Stimulated activated CD4-positive, alpha-beta T cell treated with anti-CD3 and anti-CD28 coated beads, Interleukin-15, amount 100 ng/mL, for 1 hour (primary cell): ENCODE data around the gene TIMP2.
"Not testable (repeated sequence)": the region's sequence is repeated elsewhere in the genome, so short reads cannot be mapped to it uniquely, and the experiment has no call there.

ENCODE experiments used
- DNase-seq, 2 donors: peaks; one replicate each; pipeline ENCODE4 v3.0.0-alpha.2; 2020; ENCODE audit warnings: low read depth in 1 of 2, low spot score in 1 of 2

Gene TIMP2

DNA sequence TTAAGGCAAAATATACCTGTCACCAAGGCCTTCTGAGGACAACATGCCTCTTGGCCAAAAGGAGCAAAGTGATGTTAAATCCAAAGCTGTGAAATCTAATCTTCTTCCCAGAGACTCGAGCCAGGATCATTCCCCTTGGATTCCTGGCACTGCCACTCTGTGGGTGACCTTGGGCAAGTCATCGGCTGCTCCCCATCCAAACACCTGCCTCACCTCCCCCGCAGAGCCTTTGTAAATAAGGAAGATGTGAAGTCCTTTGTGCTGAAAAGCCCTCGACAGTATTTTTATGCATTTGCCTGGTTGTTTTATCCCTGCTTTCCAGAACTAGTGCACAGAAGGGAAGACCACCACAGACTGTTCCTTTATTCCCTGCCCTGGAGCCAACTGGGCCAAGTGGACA is 16.8 kb downstream of the TIMP2 start:
- DNase-seq = no peak

DNA sequence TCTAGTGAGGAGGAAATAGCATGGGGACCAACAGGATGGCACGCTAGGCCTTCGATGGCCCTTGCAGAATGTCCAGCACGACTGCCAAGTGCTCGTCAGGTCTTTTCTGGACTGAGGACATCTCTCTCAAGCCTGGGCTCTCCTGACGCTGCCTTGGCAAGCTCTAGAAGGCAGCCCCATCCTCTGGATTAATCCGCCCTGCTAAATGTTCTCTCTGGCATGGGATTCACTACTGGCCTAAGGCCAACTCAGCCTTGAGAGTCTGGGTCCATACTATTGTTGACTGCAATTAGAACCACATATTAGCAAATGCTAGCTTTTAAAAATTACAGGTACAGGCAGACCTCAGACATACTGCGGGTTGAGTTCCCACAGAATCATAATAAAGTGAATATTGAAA is 19.6 kb downstream of the TIMP2 start:
- DNase-seq = no peak

DNA sequence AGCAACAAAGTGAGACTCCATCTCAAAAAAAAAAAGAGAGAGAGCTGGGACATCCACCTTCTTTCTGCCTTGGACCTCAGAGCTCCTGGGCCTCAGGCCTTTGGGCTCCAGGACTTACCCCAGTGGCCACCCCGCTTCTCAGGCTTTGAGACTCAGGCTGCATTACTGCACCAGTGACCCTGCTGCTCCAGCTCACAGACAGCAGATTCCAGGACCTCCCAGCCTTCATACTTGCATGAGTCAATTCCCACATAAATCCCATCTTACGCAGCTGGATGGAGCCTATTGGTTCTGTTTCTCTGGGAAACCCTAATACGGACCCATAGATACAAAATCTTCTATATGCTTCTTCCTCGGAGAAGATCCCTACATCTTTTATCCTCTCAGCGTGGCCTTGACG is 20.1 kb downstream of the TIMP2 start:
- DNase-seq = no peak

DNA sequence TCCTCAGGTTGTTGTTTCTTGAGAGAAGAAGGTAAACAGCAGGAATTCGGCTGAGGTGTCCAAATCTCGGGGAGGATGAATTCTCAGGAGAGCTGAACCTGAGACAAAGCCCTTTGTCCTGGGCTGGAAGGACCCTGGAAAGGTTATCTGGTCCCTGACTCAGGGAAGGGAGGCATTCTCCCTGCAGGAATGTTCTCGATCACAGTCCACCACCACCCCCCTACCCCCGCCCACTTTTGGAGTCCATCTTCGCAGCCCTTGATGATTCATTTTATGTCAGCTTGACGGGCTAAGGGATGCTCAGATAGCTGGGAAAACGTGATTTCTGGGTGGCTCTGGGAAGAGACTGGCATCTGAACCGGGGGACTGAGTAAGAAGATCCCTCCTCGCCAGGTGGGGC is 20.8 kb downstream of the TIMP2 start:
- no peak for DNase-seq

DNA sequence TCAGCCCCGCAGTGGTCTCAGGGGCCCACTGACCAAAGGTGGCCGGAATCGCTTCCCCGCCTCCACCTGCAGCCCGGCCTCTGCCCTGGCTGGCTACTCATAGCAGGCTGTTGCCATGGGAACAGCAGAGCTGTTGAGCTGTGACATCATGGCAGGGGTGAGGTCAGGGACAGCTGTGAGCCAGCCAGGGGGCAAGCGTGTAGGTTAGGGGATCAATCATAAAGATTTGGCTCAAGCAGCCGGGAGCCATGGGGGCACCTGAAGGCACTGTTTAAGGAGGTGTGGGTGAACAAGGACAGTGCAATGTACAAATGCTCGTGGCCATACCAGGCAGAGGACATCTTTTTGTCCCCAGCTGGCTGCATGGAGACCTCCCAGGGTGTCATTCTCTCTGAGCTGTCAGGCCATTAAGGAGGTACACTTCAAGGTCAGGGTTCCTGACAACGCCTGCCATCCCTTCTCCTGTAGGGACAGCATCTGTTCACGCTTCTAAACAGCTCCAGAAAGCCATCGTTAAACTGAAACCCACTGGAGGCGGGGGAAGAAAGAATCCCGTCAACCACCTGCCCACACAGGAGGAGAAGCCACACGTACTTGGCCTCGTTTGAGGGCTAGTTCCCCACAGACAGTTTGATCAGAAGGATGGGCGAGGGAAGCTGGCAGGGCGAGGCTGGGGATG is 21.9 kb downstream of the TIMP2 start, which contains the start of gene CEP295NL:
TSS of gene CEP295NL (minus strand) at position 101 of the 679 bp plus-strand sequence. CDS start 1,373 bp downstream, outside the sequence.
- DNase-seq = no peak

DNA sequence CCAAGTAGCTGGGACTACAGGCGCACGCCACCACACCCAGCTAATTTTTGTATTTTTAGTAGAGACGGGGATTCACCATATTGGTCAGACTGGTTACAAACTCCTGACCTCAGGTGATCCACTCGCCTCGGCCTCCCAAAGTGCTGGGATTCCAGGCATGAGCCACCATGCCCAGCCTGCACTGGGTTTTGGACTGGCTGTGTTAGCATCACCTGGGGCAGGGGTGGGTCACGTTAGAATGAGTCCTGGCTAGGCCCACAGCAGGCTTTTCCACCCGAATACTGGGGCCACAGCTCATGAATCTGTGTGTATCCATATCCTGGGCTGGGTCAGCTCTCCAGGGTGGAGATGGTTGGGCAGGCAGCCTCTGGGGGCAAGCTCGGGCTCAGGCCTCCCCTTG is 23.0 kb downstream of the TIMP2 start:
- DNase-seq = not testable (repeated sequence)

DNA sequence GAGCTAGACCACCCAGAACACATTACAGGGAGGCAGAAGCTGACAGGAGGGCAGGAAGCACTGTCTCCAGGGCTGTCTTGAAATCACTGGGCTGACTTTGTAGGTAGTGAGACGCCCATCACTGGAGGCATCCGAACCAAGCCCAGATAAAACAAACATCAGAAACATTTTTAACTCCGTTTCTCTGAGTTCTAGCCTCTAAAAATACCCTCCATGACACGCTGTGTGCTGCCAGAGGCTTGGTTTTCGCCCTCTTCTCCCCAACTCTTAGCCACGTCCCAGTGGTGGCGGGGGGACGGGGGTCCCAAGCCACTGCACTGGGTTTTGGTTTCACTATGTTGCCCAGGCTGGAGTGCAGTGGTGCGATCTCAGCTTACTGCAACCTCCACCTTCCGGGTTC is 23.4 kb downstream of the TIMP2 start:
- no peak for DNase-seq

DNA sequence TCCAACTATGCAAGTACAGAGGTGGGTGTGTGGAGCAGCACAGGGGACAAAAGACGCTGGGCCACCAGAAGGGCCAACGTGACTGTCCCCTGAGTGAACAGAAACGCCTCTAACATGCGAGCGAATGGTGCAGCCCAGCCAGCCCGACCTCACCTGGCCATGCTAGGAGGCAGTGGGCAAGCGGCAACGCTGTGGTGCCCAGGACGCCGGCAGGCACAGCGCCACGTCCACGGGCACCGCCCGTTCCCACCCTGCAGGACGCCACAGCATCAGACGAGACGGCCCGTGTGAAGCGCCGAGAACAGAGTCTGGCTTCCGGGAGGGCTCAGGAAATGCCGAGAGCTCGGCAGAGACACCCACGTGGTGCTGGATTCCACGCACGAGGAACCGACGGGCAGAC is 24.4 kb downstream of the TIMP2 start:
- DNase-seq = no peak

DNA sequence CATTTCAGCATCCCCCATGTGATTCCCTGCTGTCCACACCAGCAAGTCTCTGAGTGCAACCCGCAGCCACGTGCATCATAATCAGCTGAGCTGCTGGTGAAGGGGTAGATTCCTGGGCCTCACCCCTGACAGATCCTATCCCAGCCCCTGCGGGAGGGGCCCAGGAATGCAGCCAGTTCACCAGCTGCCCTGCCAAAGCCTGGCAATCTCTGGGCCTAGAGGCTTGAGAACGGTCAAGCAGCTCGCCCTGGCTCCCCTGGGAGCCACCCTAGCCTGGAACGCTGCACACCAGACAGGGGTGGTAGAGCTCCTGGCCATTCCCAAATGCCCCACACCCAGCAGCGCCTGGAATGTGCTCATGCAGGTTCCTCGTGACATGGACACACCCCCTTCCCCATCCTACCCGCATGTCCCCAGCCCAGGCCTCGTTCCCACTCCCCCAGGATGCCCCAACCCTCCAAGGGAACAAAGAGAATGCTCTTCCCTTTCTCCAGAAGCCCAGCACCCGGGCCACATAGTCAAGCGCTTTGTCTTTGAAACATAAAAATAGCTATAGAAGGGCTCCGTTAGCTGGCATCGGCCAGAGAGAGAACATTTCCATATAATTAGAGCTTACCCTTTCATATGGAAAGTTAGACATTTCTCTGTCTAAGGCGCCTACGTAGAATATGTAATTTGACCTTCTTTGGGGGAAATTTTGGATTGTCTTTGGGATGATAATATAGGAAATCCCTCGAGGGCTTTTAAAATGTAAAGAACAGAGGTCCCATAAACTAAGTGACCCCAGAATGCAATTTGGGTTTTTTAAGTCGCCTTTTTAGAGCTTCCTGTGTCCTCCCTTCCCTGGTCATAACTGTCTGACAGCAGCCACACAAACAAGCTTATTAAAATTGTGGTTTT is 25.6 kb downstream of the TIMP2 start:
- DNase-seq = no peak

DNA sequence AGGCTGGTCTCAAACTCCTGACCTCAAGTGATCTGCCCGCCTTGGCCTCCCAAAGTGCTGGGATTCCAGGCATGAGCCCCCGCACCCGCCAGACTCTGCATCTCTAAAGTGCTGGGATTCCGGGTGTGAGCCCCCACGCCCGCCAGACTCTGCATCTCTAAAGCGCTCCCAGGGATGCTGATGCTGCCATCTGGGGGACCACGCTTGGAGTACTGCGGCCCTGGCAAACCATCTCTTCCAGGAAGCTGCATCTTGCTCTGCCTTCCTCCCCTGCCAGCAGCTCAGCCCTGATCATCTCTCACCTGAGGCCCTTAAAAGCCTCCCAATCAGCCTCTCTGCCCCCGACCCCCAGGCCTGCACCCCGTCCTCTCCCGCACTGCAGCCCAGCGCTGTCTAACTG is 26.2 kb downstream of the TIMP2 start:
- no peak for DNase-seq

DNA sequence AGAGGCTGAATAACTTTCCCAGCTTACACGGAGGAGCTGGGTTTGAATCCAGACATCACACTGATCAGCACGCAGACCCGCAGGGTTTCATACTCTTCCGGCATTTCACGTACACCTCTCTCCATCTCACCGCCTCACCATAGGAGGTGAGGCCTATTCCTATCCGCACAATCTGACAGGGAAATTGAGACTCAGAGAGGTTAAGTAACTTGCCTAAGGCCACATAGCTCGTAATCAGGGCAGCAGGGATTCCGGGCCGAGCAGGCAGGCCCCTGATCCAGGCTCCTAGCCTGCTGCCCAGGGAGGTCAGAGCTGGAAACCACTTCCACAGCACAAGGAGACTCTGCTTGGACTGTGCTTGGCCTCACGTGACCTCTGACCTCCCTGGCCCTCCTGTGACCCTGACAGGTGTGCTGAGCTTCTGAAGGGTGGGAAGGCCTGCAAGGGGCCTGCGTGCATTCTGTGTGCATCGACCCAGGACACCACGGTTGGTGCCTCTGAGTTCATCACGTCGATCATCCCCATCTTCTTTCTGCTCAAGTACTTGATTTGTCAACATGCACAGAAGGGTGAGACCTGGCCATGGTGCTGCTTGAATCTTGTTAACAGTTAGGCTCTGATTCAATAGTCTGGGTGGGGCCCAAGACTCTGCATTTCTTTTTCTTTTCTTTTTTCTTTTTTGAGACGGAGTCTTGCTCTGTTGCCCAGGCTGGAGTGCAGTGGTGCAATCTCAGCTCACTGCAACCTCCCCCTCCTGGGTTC is 26.9 kb downstream of the TIMP2 start:
- no peak for DNase-seq

DNA sequence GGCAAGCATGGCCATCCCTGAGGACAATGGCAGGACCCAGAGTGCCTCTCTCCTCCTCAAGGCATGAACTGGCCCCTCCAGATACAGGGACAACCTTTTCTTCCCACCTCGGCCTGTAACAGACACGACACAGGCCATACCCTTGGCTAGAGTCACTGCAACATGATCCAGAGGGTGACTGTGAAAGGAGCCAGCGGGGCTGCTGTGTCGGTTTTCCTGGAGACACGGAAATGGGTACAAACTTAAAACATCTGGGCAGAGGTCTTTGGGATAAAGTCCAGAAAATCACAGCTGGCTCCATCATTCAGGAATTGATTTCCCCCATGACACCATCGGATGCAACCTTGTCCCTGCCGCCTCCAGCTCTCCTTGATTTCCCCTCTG is 27.5 kb downstream of the TIMP2 start:
- no peak for DNase-seq

DNA sequence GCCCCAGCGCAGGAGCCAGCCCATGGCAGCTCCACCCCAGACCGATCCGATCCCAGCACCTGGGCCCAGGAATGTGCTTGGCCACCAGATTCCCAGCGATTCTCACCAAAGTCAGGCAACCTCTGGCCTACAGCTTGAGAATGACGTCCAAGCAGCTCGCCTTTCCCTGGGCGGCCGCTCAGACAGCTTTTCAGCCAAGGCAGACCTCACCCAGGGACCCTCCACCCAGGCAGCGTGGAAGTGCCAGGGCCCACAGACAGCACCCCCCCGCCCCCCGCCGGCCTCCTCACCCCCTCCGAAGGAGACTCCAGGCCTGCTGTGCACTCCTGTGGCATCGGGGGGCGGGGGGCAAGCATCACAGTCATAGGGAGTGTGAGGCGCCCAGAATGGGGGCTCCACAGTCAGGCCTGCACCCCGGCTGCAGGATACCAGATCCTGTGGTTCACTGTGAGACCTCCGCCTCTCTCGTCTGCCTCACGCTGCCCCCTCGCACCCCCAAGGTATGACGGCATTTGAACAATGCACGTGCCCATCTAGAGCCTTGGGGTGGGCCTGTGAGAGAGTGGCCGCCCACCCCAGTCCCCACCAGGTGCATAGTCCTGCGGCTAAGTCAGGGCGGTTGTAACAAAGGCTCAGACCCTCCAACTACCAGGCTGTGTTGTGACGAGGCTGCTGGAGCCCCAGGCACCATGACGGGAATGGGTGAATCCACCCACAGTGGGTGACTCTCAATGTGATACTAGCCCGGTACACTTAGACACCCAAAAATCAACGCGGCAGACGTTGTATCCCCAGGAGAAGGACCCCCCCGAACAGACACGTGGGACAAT is 28.1 kb downstream of the TIMP2 start:
- DNase-seq = no peak

DNA sequence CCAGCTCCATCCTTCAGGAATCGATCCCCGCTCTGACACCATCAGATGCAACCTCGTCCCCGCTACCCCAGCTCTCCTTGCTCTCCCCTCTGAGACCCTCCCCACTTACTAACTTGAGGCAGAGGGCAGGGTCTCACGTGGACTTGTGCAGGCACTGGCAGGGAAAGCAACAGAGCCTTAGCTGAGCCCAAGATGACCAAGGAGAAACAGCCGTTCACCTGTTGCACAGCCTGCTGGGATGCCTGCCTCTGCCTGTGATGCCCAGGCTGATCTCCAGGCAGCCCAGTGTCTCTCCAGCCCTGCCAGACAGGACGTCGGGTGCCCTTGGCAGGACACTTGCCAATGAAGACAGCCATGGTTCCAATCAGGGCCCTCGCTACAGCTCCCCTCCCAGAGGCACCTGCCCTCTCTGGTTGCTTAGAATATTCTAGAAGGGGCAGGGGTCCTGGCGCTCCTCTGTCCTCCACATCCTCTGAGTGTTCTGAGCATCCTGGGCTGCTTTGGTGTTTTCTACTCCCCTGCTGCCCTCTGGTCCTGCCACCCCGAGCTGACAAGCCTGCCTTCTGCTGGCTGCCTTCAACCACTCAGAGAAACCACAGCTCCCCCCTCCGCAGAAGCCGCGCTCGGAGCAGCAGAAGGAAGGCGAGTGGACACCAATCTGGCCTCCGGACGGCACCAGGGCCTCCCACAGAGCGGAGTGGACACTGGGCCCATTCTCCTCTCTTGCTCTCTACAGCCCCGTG is 28.9 kb downstream of the TIMP2 start:
- DNase-seq = no peak

DNA sequence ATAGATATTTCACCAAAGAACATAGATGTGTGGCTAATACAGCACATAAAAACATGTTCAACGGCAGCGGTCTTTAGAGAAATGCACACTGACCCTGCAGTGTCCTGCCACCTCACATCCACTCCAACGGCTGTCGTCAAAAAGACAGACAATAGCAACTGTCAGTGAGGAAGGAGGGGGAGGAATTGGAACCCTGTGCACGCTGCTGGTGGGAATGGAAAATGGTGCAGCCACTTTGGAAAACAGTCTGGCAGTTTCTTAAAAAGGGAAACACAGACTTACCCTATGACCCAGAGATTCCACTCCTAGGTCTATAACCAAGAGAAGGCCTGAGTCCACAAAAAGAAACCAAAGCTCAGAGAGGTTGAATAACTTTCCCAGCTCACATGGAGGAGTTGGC is 29.9 kb downstream of the TIMP2 start:
- DNase-seq = no peak

DNA sequence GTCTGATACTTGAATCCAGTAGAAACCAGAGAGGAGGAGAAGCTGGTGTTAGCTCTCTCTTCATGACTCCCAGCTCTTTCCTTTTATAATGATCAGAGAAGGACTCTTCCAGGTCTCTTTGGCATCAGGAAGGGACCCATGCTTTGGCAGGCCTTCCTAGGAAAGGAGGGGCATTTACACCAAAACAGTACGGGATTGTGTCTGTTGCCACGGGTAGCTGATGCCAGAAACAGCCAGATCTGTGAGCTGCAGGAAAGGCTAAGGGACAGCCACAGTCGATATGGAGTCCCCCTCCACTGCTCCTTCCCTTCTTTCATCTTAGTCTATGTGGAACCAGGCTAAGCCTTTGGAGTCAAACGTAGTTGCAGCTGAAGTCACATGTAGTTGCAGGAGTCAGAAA is 31.5 kb downstream of the TIMP2 start:
- DNase-seq = no peak

DNA sequence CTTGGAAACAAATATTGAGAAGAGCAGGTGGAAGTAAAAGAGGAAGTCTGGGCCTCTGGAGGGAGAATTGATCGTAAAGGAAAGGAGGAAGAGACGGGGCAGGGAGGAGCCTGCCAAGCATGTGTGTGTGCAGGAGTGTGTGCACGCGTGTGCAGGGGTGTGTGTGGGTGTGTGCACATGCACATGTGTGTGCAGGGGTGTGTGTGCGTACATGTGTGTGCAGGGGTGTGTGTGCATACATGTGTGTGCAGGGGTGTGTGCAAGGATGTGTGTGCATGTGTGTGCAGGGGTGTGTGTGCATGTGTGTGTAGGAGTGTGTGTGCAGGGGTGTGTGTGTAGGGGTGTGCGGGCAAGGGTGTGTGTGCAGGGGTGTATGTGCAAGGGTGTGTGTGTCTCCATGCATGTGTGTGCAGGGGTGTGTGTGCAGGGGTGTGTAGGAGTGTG is 32.2 kb downstream of the TIMP2 start:
- DNase-seq = no peak

DNA sequence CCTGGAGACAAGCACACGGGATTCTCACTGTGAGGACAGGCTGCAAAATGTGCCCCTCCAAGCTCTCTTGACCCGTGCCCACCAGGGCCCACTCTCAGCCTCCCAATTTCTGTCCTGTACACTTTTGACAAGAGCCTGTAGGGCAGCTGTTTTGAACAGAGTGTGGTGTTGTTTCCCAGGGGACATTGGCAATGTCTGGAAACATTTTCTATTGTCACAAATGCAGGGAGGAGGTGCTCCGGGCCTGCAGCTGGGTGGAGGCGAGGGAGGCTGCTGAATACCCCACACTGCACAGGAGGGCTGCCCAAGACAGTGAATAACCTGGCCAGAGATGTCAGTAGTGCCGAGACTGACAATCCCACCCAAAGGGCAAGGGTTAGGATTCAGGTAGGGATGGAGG is 32.7 kb downstream of the TIMP2 start:
- DNase-seq = no peak

DNA sequence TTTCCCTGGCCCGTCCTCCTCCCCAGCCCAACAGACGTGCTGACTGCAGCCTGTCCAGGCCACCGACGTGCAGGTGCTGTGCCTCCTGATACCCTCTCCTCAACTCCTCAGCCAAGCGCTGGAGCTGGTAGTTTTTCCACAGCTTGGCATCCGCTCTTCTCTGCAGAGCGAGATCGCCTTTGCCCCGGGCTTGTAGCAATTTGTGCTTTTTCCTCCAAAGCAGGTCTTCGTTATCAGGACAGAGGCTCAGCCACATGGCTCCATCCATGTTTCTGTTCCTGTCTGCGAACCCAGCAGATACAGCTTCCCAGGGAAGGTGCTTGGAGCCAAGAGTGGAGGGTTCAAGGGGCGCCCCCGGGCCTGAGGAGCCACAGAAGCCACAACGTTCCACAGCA is 33.1 kb downstream of the TIMP2 start:
- no peak for DNase-seq

DNA sequence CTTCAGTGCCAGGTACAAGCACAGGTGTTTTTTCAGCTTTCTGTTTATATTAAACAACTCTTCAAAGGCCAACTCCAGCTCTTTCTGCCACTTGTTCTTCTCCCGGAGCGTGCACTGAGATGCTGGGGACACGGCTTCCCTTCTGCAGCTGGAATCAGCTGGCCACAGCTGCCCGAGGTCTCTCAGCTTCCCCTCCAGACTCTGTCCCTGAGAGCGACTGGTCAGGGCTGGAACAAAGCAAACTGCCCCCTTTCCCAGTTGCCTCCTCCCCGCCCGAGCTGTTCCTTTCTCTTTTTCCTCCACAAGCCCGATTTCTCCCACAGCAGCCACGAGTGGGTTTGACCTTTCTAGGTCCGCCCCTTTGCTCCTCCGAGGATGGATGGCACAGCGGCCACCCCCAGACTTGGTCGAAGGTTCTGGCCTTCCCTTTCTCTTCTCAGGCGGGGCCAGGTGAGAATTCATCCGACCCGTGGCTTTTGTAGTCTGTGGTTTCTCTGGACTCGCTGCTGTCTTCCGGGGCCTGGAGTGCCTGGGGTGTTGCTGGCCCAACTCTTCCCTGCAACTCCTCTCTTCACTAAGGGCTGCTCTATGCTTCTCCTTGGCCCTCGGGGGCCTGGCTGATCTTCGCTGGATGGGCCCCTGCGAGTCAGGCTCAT is 33.7 kb downstream of the TIMP2 start:
- no peak for DNase-seq
